T-helper 2 cell (primary cell): ENCODE measurements around the gene ASF1A.
"Not testable (repeated sequence)": the region's sequence is repeated elsewhere in the genome, so short reads cannot be mapped to it uniquely, and the experiment has no call there.

Source experiments
- DNase-seq, 5 experiments: peaks; one replicate each; pipeline versions ENCODE4 v3.0.0 to v3.0.0-alpha.2; 2012 to 2022
- total RNA-seq, 2 donors: gene quantifications; one replicate each; lab custom pipeline; 2026; lab: John Stamatoyannopoulos, UW

ASF1A gene
- 15.6 to 41.7 reads per million in 2 donors for total RNA-seq

GRCh38 chr6:118893807-118894424 is at the start of gene ASF1A:
TSS of gene ASF1A (plus strand) at chr6:118894152. CDS start at chr6:118894414, 262 bp downstream.
- peak; percentile 90 to 99 (median 92) for DNase-seq

- DNase-seq, result peak in 1 of 5 experiments; percentile 88
These were observed 49.0 kb upstream of the ASF1A start for GRCh38 chr6:118844915-118845314.

GRCh38 chr6:118853408-118853807 is 40.5 kb upstream of the ASF1A start:
- DNase-seq, result no peak

- no peak for DNase-seq
These were observed 37.7 kb upstream of the ASF1A start for GRCh38 chr6:118856301-118856700.

- no peak for DNase-seq
These were observed 34.4 kb upstream of the ASF1A start for GRCh38 chr6:118859517-118860064.

- DNase-seq, result no peak
These were observed 33.6 kb upstream of the ASF1A start for GRCh38 chr6:118860363-118860762.

GRCh38 chr6:118860880-118861279 is 33.1 kb upstream of the ASF1A start:
- no peak for DNase-seq

- no peak for DNase-seq
These were observed 31.5 kb upstream of the ASF1A start for GRCh38 chr6:118862443-118862842.

GRCh38 chr6:118864341-118865099 is 29.4 kb upstream of the ASF1A start:
- no peak for DNase-seq

- no peak for DNase-seq
These were observed 28.9 kb upstream of the ASF1A start for GRCh38 chr6:118865100-118865391.

GRCh38 chr6:118867181-118867580 is 26.8 kb upstream of the ASF1A start:
- DNase-seq, result no peak

GRCh38 chr6:118868901-118869300 is 25.1 kb upstream of the ASF1A start:
- not testable (repeated sequence) for DNase-seq

- no peak for DNase-seq
These were observed 24.6 kb upstream of the ASF1A start for GRCh38 chr6:118869350-118869749.

- no peak for DNase-seq
These were observed 23.9 kb upstream of the ASF1A start for GRCh38 chr6:118869894-118870589.

- DNase-seq, result no peak
These were observed 22.6 kb upstream of the ASF1A start for GRCh38 chr6:118871331-118871730.

- no peak for DNase-seq
These were observed 21.6 kb upstream of the ASF1A start for GRCh38 chr6:118872318-118872717.

- DNase-seq, result peak in 1 of 5 experiments; percentile 38
These were observed 21.2 kb upstream of the ASF1A start for GRCh38 chr6:118872726-118873125.

GRCh38 chr6:118873239-118873638 is 20.7 kb upstream of the ASF1A start:
- no peak for DNase-seq

- DNase-seq, result no peak
These were observed 18.3 kb upstream of the ASF1A start for GRCh38 chr6:118875672-118876071.

GRCh38 chr6:118876198-118876597 is 17.8 kb upstream of the ASF1A start:
- no peak for DNase-seq

- DNase-seq, result no peak
These were observed 17.1 kb upstream of the ASF1A start for GRCh38 chr6:118876814-118877213.

GRCh38 chr6:118877806-118878205 is 16.1 kb upstream of the ASF1A start:
- DNase-seq, result no peak
